Memory B cell (primary cell): ENCODE results near the gene GRIP2.
A peak's percentile ranks its signal among the peaks of the same experiment; 100 is the strongest.

Experiments
- ATAC-seq: fragments of 150-1000 bp; cut with Tn5 transposase; 2 replicates; pipeline ENCODE4 v1.10.0; 2021; ENCODE audit warnings: low read depth, mild to moderate bottlenecking, moderate library complexity
- DNase-seq, 2 donors: peaks; one replicate each; pipeline ENCODE4 v3.0.0; 2022; ENCODE audit warnings: low spot score in 2 of 2
- H3K27ac Mint-ChIP-seq: one replicate; pipeline ENCODE4 v1.8.0; 2022; ENCODE audit warnings: mild to moderate bottlenecking, moderate library complexity, mixed read lengths
- H3K27me3 Mint-ChIP-seq: one replicate; pipeline ENCODE4 v1.8.0; 2022; ENCODE audit warnings: mixed read lengths
- H3K36me3 Mint-ChIP-seq: one replicate; pipeline ENCODE4 v1.8.0; 2022; ENCODE audit warnings: mild to moderate bottlenecking, mixed read lengths
- H3K4me1 Mint-ChIP-seq: one replicate; pipeline ENCODE4 v1.8.0; 2022; ENCODE audit warnings: mixed read lengths
- H3K4me3 Mint-ChIP-seq: one replicate; pipeline ENCODE4 v1.8.0; 2022; ENCODE audit warnings: mild to moderate bottlenecking, moderate library complexity, mixed read lengths
- H3K9me3 Mint-ChIP-seq: one replicate; pipeline ENCODE4 v1.8.0; 2022; ENCODE audit warnings: mixed read lengths

The GRIP2 gene

GRCh38 chr3:14552717-14553116 is 12.6 kb upstream of the GRIP2 start:
- no peaks in the 10 kb centered on the region for H3K36me3 Mint-ChIP-seq
- peaks cover 9% of the 10 kb centered on the region for H3K4me1 Mint-ChIP-seq
- no peak overlapping the region for H3K27ac Mint-ChIP-seq
- no peaks in the 10 kb centered on the region for H3K9me3 Mint-ChIP-seq
- ATAC-seq, result no peak
- H3K4me3 Mint-ChIP-seq, result no peak overlapping the region
- no peak for DNase-seq
- H3K27me3 Mint-ChIP-seq, result peaks cover 33% of the 10 kb centered on the region

GRCh38 chr3:14552041-14552648 is 12.0 kb upstream of the GRIP2 start:
- ATAC-seq, result no peak
- no peak for DNase-seq
- Mint-ChIP-seq H3K36me3 (no peaks in the 10 kb centered on the region), H3K9me3 (no peaks in the 10 kb centered on the region), H3K4me1 (peaks cover 9% of the 10 kb centered on the region), H3K27ac (no peak overlapping the region), H3K27me3 (peaks cover 30% of the 10 kb centered on the region), H3K4me3 (no peak overlapping the region)

- no peak for DNase-seq
- no peak for ATAC-seq
- Mint-ChIP-seq H3K27ac (no peak overlapping the region), H3K9me3 (no peaks in the 10 kb centered on the region), H3K4me3 (no peak overlapping the region), H3K27me3 (peaks cover 30% of the 10 kb centered on the region), H3K4me1 (peaks cover 7% of the 10 kb centered on the region), H3K36me3 (no peaks in the 10 kb centered on the region)
Measured at GRCh38 chr3:14550651-14551611, 10.8 kb upstream of the GRIP2 start.

GRCh38 chr3:14550181-14550580 is 10.0 kb upstream of the GRIP2 start:
- no peak for DNase-seq
- ATAC-seq, result no peak
- Mint-ChIP-seq H3K27ac (no peak overlapping the region), H3K4me1 (peaks cover 3% of the 10 kb centered on the region), H3K36me3 (no peaks in the 10 kb centered on the region), H3K4me3 (no peak overlapping the region), H3K27me3 (peaks cover 28% of the 10 kb centered on the region), H3K9me3 (no peaks in the 10 kb centered on the region)

- H3K9me3 Mint-ChIP-seq, result no peaks in the 10 kb centered on the region
- H3K27me3 Mint-ChIP-seq, result peaks cover 28% of the 10 kb centered on the region
- H3K27ac Mint-ChIP-seq, result no peak overlapping the region
- no peak for DNase-seq
- no peak overlapping the region for H3K4me3 Mint-ChIP-seq
- peaks cover 3% of the 10 kb centered on the region for H3K4me1 Mint-ChIP-seq
- no peaks in the 10 kb centered on the region for H3K36me3 Mint-ChIP-seq
- peak; percentile 44 for ATAC-seq
Measured at GRCh38 chr3:14549256-14549919, 9.2 kb upstream of the GRIP2 start.

- no peaks in the 10 kb centered on the region for H3K36me3 Mint-ChIP-seq
- DNase-seq, result peak in 1 of 2 donors; percentile 22
- H3K4me3 Mint-ChIP-seq, result no peak overlapping the region
- ATAC-seq, result peak; percentile 62
- no peaks in the 10 kb centered on the region for H3K9me3 Mint-ChIP-seq
- H3K4me1 Mint-ChIP-seq, result peaks cover 3% of the 10 kb centered on the region
- H3K27ac Mint-ChIP-seq, result no peak overlapping the region
- peaks cover 24% of the 10 kb centered on the region for H3K27me3 Mint-ChIP-seq
Measured at GRCh38 chr3:14548321-14548729, 8.2 kb upstream of the GRIP2 start.

- Mint-ChIP-seq H3K36me3 (no peaks in the 10 kb centered on the region), H3K9me3 (no peaks in the 10 kb centered on the region), H3K4me1 (peaks cover 3% of the 10 kb centered on the region), H3K27ac (peak overlapping the region; percentile 42), H3K4me3 (no peak overlapping the region), H3K27me3 (peaks cover 24% of the 10 kb centered on the region)
- no peak for DNase-seq
- no peak for ATAC-seq
Measured at GRCh38 chr3:14547693-14548092, 7.6 kb upstream of the GRIP2 start.

- Mint-ChIP-seq H3K4me1 (peaks cover 3% of the 10 kb centered on the region), H3K36me3 (no peaks in the 10 kb centered on the region), H3K27me3 (peaks cover 21% of the 10 kb centered on the region), H3K27ac (no peak overlapping the region), H3K4me3 (no peak overlapping the region), H3K9me3 (no peaks in the 10 kb centered on the region)
- ATAC-seq (no peak), DNase-seq (no peak)
Measured at GRCh38 chr3:14546041-14546440, 5.9 kb upstream of the GRIP2 start.

- DNase-seq (no peak), ATAC-seq (no peak)
- no peak overlapping the region for H3K27ac Mint-ChIP-seq
- no peak overlapping the region for H3K4me3 Mint-ChIP-seq
- no peaks in the 10 kb centered on the region for H3K36me3 Mint-ChIP-seq
- H3K9me3 Mint-ChIP-seq, result no peaks in the 10 kb centered on the region
- peaks cover 18% of the 10 kb centered on the region for H3K27me3 Mint-ChIP-seq
- H3K4me1 Mint-ChIP-seq, result peaks cover 1% of the 10 kb centered on the region
Measured at GRCh38 chr3:14545251-14545635, 5.1 kb upstream of the GRIP2 start.

GRCh38 chr3:14544282-14545250 is 4.4 kb upstream of the GRIP2 start:
- Mint-ChIP-seq H3K9me3 (no peaks in the 10 kb centered on the region), H3K36me3 (no peaks in the 10 kb centered on the region), H3K27me3 (peaks cover 18% of the 10 kb centered on the region), H3K27ac (no peak overlapping the region), H3K4me1 (no peaks in the 10 kb centered on the region), H3K4me3 (no peak overlapping the region)
- ATAC-seq, result no peak
- no peak for DNase-seq

GRCh38 chr3:14543446-14543845 is 3.3 kb upstream of the GRIP2 start:
- ATAC-seq (no peak), DNase-seq (no peak)
- Mint-ChIP-seq H3K4me1 (no peaks in the 10 kb centered on the region), H3K36me3 (no peaks in the 10 kb centered on the region), H3K27ac (no peak overlapping the region), H3K9me3 (no peaks in the 10 kb centered on the region), H3K4me3 (no peak overlapping the region), H3K27me3 (peaks cover 15% of the 10 kb centered on the region)

- DNase-seq, result no peak
- H3K4me3 Mint-ChIP-seq, result no peak overlapping the region
- H3K9me3 Mint-ChIP-seq, result no peaks in the 10 kb centered on the region
- H3K36me3 Mint-ChIP-seq, result no peaks in the 10 kb centered on the region
- no peak for ATAC-seq
- H3K27me3 Mint-ChIP-seq, result peaks cover 11% of the 10 kb centered on the region
- no peak overlapping the region for H3K27ac Mint-ChIP-seq
- H3K4me1 Mint-ChIP-seq, result no peaks in the 10 kb centered on the region
Measured at GRCh38 chr3:14542656-14543055, 2.5 kb upstream of the GRIP2 start.

GRCh38 chr3:14541646-14542045 is 1.5 kb upstream of the GRIP2 start:
- Mint-ChIP-seq H3K27me3 (peaks cover 7% of the 10 kb centered on the region), H3K4me1 (no peaks in the 10 kb centered on the region), H3K27ac (no peak overlapping the region), H3K4me3 (no peak overlapping the region), H3K9me3 (no peaks in the 10 kb centered on the region), H3K36me3 (no peaks in the 10 kb centered on the region)
- ATAC-seq (no peak), DNase-seq (no peak)
